ENCODE data around the gene TMEM139.

- TF ChIP-seq, protein P1, sequence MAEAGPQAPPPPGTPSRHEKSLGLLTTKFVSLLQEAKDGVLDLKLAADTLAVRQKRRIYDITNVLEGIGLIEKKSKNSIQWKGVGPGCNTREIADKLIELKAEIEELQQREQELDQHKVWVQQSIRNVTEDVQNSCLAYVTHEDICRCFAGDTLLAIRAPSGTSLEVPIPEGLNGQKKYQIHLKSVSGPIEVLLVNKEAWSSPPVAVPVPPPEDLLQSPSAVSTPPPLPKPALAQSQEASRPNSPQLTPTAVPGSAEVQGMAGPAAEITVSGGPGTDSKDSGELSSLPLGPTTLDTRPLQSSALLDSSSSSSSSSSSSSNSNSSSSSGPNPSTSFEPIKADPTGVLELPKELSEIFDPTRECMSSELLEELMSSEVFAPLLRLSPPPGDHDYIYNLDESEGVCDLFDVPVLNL (CRISPR knock-in tag; IDR thresholded peaks at IDR 0.05; ENCODE audit: borderline replicate concordance, low read depth): no peak
- TF ChIP-seq CTCF (IDR thresholded peaks at IDR 0.05) (no peak), ARID4B (CRISPR knock-in tag; IDR thresholded peaks at IDR 0.05; ENCODE audit: borderline replicate concordance) (no peak), FOXJ3 (CRISPR knock-in tag; IDR thresholded peaks at IDR 0.05; ENCODE audit: borderline replicate concordance) (no peak), RORB (CRISPR knock-in tag; IDR thresholded peaks at IDR 0.05) (no peak), ZNF671 (CRISPR knock-in tag; IDR thresholded peaks at IDR 0.05) (no peak), CBFB (CRISPR knock-in tag; IDR thresholded peaks at IDR 0.05; ENCODE audit: low read depth) (no peak), ZBTB21 (CRISPR knock-in tag; IDR thresholded peaks at IDR 0.05; ENCODE audit: borderline replicate concordance) (no peak), SMAD3 (CRISPR knock-in tag; IDR thresholded peaks at IDR 0.05; ENCODE audit: borderline replicate concordance) (no peak), NFYB (CRISPR knock-in tag; conservative IDR thresholded peaks at IDR 0.05; ENCODE audit: low read depth) (no peak), USF2 (CRISPR knock-in tag; IDR thresholded peaks at IDR 0.05) (no peak), ETV6 (CRISPR knock-in tag; IDR thresholded peaks at IDR 0.05) (no peak)
- TF ChIP-seq, protein P2, sequence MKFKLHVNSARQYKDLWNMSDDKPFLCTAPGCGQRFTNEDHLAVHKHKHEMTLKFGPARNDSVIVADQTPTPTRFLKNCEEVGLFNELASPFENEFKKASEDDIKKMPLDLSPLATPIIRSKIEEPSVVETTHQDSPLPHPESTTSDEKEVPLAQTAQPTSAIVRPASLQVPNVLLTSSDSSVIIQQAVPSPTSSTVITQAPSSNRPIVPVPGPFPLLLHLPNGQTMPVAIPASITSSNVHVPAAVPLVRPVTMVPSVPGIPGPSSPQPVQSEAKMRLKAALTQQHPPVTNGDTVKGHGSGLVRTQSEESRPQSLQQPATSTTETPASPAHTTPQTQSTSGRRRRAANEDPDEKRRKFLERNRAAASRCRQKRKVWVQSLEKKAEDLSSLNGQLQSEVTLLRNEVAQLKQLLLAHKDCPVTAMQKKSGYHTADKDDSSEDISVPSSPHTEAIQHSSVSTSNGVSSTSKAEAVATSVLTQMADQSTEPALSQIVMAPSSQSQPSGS (CRISPR knock-in tag; IDR thresholded peaks at IDR 0.05; ENCODE audit: borderline replicate concordance, low read depth): no peak
- TF ChIP-seq, protein P3, sequence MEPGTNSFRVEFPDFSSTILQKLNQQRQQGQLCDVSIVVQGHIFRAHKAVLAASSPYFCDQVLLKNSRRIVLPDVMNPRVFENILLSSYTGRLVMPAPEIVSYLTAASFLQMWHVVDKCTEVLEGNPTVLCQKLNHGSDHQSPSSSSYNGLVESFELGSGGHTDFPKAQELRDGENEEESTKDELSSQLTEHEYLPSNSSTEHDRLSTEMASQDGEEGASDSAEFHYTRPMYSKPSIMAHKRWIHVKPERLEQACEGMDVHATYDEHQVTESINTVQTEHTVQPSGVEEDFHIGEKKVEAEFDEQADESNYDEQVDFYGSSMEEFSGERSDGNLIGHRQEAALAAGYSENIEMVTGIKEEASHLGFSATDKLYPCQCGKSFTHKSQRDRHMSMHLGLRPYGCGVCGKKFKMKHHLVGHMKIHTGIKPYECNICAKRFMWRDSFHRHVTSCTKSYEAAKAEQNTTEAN (CRISPR knock-in tag; IDR thresholded peaks at IDR 0.05): no peak
Measured at GRCh38 chr7:143243111-143243510, 41.6 kb upstream of the TMEM139 start.
